ENCODE data around the gene RDH14.

RDH14 gene

DNA sequence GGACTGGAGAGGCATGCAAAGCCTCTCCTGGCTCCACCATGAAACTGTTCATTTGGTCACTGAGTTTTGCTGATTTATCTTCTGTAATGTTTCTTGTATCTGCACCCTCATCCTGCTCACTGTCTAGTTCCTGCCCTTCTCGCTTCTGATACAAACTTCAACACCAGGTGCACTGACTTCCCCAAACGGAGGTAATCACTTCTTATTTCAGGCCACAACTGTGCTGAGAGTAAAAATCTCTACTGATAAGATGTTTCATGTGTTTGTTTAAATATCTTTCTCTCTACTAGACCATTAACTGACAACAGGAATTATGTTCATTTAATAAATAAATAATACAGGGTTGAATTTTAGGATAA, 39.8 kb upstream of the RDH14 start:
- H3K4me3 ChIP-seq (replicated peaks in 1 of 2; ENCODE audit: low read depth in 2 of 2, low read length in 2 of 2), result no peak overlapping the region
- TF ChIP-seq, protein P1, sequence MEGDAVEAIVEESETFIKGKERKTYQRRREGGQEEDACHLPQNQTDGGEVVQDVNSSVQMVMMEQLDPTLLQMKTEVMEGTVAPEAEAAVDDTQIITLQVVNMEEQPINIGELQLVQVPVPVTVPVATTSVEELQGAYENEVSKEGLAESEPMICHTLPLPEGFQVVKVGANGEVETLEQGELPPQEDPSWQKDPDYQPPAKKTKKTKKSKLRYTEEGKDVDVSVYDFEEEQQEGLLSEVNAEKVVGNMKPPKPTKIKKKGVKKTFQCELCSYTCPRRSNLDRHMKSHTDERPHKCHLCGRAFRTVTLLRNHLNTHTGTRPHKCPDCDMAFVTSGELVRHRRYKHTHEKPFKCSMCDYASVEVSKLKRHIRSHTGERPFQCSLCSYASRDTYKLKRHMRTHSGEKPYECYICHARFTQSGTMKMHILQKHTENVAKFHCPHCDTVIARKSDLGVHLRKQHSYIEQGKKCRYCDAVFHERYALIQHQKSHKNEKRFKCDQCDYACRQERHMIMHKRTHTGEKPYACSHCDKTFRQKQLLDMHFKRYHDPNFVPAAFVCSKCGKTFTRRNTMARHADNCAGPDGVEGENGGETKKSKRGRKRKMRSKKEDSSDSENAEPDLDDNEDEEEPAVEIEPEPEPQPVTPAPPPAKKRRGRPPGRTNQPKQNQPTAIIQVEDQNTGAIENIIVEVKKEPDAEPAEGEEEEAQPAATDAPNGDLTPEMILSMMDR (IDR thresholded peaks at IDR 0.05; ENCODE audit: low read depth, low read length), result no peak
- no peak for DNase-seq (ENCODE audit: low read depth in 2 of 2)

DNA sequence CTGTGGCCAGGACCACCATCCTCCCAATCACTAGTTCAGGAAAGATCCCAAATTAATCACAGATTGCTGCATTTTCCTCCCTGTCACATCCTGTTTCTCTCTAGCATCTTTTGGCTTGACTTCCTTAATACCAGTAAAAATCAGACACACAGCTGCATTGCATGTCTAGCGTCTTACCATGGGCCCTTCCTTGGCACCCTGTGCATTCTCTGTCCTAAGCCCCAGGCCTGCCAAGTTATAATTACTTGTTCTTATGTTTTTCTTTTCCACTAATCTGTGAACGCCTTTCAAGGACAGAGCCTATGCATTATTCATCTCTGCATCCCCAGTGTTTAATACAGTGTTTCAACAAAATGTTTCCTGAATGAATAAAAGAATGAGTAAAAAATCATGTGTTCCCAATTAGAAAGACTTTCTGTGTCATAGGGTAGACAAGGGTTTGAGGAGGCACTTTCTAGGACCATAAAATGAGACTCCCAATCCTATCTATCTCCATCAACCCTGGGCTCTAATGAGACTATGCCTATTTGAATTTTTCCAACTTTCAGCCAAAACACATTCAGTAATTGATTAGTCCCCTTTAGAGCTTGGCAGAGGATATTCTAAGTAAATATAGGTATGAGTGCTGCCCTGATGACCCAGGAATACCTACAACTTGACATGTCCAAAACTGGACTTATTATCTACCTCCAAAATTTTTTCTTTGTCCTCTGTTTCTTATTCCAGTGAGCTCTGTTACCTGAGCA, 39.2 kb upstream of the RDH14 start:
- H3K4me3 ChIP-seq (replicated peaks in 1 of 2; ENCODE audit: low read depth in 2 of 2, low read length in 2 of 2), result no peak overlapping the region
- TF ChIP-seq, protein P1 (IDR thresholded peaks at IDR 0.05; ENCODE audit: low read depth, low read length), result no peak
- peak; percentile 74 to 79 for DNase-seq (ENCODE audit: low read depth in 2 of 2)

DNA sequence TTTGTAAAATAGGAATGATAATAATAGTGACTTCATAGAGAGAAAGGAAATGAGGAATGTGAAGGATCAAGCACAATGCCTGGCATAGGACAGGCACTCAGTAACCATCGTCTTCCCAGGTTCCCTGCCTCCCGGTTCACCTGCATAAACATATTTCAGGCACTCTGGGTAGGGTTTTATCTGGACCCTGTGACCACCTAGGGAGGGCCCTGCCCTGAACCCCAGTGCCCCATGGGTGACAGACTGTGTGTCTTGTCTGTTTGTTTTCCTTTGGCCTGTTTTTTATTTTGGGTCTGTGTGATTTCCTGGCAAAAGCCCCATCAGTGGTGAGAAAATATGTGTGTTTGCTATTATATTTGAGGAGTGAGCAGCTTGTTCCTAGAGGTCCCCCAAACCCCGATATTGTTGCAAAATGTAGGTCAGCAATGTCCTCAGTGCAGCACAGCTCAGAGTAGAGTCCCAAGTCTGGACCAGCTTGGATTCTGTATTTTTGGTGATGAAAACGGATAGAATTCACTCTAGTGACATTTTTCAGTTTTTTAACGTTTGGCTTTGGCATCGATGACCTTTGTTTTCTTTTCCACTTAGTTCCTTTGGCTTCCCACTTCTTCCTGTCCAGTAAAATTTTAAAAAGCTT, 38.5 kb upstream of the RDH14 start:
- TF ChIP-seq, protein P1 (IDR thresholded peaks at IDR 0.05; ENCODE audit: low read depth, low read length), result no peak
- no peak overlapping the region for H3K4me3 ChIP-seq (replicated peaks in 1 of 2; ENCODE audit: low read depth in 2 of 2, low read length in 2 of 2)
- no peak for DNase-seq (ENCODE audit: low read depth in 2 of 2)

DNA sequence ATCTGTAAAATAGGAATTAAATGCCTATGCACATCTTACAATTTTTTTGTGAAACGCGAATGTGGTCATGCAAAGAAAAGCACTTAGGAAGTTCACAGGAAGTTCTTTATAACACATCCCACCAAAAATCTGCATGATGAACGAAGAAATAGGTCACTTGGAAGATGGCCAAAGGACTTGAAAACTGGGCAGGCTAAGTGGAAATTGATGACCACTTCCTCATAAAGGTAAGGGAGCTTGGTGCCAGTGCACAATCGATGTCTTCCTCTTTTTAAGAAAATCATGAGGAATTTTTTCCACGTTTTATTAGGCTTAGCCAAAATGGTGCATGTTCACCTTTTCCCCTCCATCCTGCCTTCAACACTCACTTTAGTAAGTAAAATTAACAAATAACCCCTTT, 37.2 kb upstream of the RDH14 start:
- TF ChIP-seq, protein P1 (IDR thresholded peaks at IDR 0.05; ENCODE audit: low read depth, low read length), result no peak
- no peak overlapping the region for H3K4me3 ChIP-seq (replicated peaks in 1 of 2; ENCODE audit: low read depth in 2 of 2, low read length in 2 of 2)
- no peak for DNase-seq (ENCODE audit: low read depth in 2 of 2)

DNA sequence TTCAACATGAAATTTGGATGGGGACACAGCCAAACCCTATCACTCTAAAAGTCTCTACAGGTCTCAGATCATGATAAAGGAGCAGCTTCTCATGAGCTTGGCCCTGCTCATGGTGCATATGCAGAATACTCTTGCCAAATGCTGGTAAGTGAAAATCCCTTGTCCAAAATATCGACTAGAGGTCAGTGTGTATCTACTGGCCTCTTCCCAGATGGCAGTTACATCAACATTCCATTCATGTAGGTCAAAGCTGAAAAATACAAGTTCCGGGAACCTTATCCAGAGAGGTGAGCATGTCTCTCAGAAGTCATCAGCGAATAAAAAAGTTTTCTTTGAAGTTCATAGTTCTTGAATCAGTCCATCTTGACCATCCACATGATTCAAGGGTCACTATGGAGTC, 36.5 kb upstream of the RDH14 start:
- TF ChIP-seq, protein P1 (IDR thresholded peaks at IDR 0.05; ENCODE audit: low read depth, low read length), result no peak
- H3K4me3 ChIP-seq (replicated peaks in 1 of 2; ENCODE audit: low read depth in 2 of 2, low read length in 2 of 2), result no peak overlapping the region
- no peak for DNase-seq (ENCODE audit: low read depth in 2 of 2)

DNA sequence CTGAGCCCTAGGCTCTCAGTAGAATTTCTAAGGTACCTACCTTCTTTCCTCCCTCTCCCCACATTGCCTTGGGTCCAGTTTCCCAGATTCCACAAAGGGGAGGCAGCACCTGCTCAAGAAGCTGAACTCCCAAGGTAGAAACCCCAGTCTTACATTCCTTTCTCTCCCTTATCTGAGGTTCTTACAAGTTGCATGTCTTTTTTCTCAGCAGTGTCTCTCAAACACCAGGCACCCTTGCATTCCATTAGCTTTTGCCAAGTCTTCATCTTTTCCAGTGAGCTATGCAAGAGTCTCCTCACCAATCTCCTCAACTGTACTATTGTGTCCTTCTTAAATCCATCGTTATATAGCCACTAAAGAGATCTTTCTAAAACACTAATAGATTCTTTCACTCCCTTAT, 33.0 kb upstream of the RDH14 start:
- TF ChIP-seq, protein P1 (IDR thresholded peaks at IDR 0.05; ENCODE audit: low read depth, low read length), result no peak
- no peak for DNase-seq (ENCODE audit: low read depth in 2 of 2)
- no peak overlapping the region for H3K4me3 ChIP-seq (replicated peaks in 1 of 2; ENCODE audit: low read depth in 2 of 2, low read length in 2 of 2)
